Measurements from ENCODE around the gene MTARC2. TPM values are rescaled to one million over a fixed set of nuclear protein-coding genes. Genes with fewer than 3 reads are reported as not detected.

Gene MTARC2
- total and polyA plus RNA-seq, 8 donors, result 7.3 to 83.4 (median 20.9) TPM

GRCh38 chr1:220754918-220755295 lies 6.8 kb downstream of the MTARC2 start:
- H3K36me3 ChIP-seq, result peaks cover 24 to 37% (median 33%) of the 10 kb centered on the region in 4 donors
- 80 to 97% (median 95%) methylated on average over 4 of the region's 4 CpGs for WGBS, 5 donors
- no peak overlapping the region for H3K27ac ChIP-seq
- no peaks in the 10 kb centered on the region for H3K9me3 ChIP-seq
- intact Hi-C loops (cut with DNase I; ENCODE audit: low total_unique reads), result no loop called here
- no peak for TF ChIP-seq EP300 (IDR thresholded peaks at IDR 0.05)
- TF ChIP-seq POLR2AphosphoS5 (IDR thresholded peaks at IDR 0.05), result no peak
- TF ChIP-seq CTCF (IDR thresholded peaks at IDR 0.05), result no peak
- TF ChIP-seq POLR2A (IDR thresholded peaks at IDR 0.05), result no peak
- no peak for DNase-seq
- H3K27me3 ChIP-seq, result no peaks in the 10 kb centered on the region
- peaks cover 12 to 39% (median 28%) of the 10 kb centered on the region in 4 donors for H3K4me1 ChIP-seq
- H3K4me3 ChIP-seq, result no peak overlapping the region

GRCh38 chr1:220755309-220755708 lies 7.2 kb downstream of the MTARC2 start:
- H3K27me3 ChIP-seq, result no peaks in the 10 kb centered on the region
- whole genome bisulfite sequencing, 5 donors, result 82 to 89% (median 84%) methylated on average over 6 of the region's 6 CpGs
- no peak for TF ChIP-seq CTCF (IDR thresholded peaks at IDR 0.05)
- TF ChIP-seq EP300 (IDR thresholded peaks at IDR 0.05), result no peak
- no peak for TF ChIP-seq POLR2A (IDR thresholded peaks at IDR 0.05)
- TF ChIP-seq POLR2AphosphoS5 (IDR thresholded peaks at IDR 0.05), result no peak
- no peak overlapping the region for H3K4me3 ChIP-seq
- peaks cover 9 to 35% (median 26%) of the 10 kb centered on the region in 4 donors for H3K4me1 ChIP-seq
- DNase-seq, result no peak
- peaks cover 24 to 37% (median 33%) of the 10 kb centered on the region in 4 donors for H3K36me3 ChIP-seq
- intact Hi-C loops (cut with DNase I; ENCODE audit: low total_unique reads), result no loop called here
- no peaks in the 10 kb centered on the region for H3K9me3 ChIP-seq
- H3K27ac ChIP-seq, result no peak overlapping the region

- 83 to 94% (median 87%) methylated on average over 3 of the region's 3 CpGs for WGBS, 5 donors
- Histone ChIP-seq H3K4me3 (no peak overlapping the region), H3K36me3 (peaks cover 24 to 48% (median 40%) of the 10 kb centered on the region in 4 donors), H3K4me1 (peaks cover 11 to 23% (median 19%) of the 10 kb centered on the region in 4 donors), H3K27me3 (no peaks in the 10 kb centered on the region), H3K9me3 (no peaks in the 10 kb centered on the region), H3K27ac (no peak overlapping the region)
- TF ChIP-seq POLR2A (IDR thresholded peaks at IDR 0.05) (no peak), EP300 (IDR thresholded peaks at IDR 0.05) (no peak), POLR2AphosphoS5 (IDR thresholded peaks at IDR 0.05) (no peak), CTCF (IDR thresholded peaks at IDR 0.05) (no peak)
- intact Hi-C loops (cut with DNase I; ENCODE audit: low total_unique reads), result no loop called here
- no peak for DNase-seq
Observed at GRCh38 chr1:220757441-220757840, 9.3 kb downstream of the MTARC2 start.

- Histone ChIP-seq H3K36me3 (peaks cover 24 to 62% (median 55%) of the 10 kb centered on the region in 4 donors), H3K27ac (peak overlapping the region in 2 of 5 donors; percentile 5 to 17), H3K4me1 (peaks cover 14 to 25% (median 20%) of the 10 kb centered on the region in 4 donors), H3K9me3 (no peaks in the 10 kb centered on the region), H3K4me3 (no peak overlapping the region), H3K27me3 (no peaks in the 10 kb centered on the region)
- DNase-seq, result no peak
- intact Hi-C loops (cut with DNase I; ENCODE audit: low total_unique reads), result no loop called here
- 92 to 97% (median 95%) methylated on average over 3 of the region's 3 CpGs for WGBS, 5 donors
- TF ChIP-seq POLR2A (IDR thresholded peaks at IDR 0.05), result no peak
- TF ChIP-seq CTCF (IDR thresholded peaks at IDR 0.05), result no peak
- no peak for TF ChIP-seq POLR2AphosphoS5 (IDR thresholded peaks at IDR 0.05)
- TF ChIP-seq EP300 (IDR thresholded peaks at IDR 0.05), result no peak
Observed at GRCh38 chr1:220759147-220759546, 11.0 kb downstream of the MTARC2 start.

Measured in stomach (tissue), 9 donors.